HG02642 (cell line): ENCODE measurements around the gene SLC34A1.
"Not testable (repeated sequence)": the region's sequence is repeated elsewhere in the genome, so short reads cannot be mapped to it uniquely, and the experiment has no call there.

Source experiments
- ATAC-seq: cut with Tn5 transposase; IDR thresholded peaks from one replicate; pipeline ENCODE4 v1.9.1; 2021; ENCODE audit warnings: mild to moderate bottlenecking; ENCODE audit not compliant: unreplicated experiment, poor library complexity

Gene SLC34A1

GRCh38 chr5:177384134-177384533 lies at the start of gene SLC34A1:
SLC34A1 (plus strand) TSS chr5:177384434; CDS start chr5:177385742, 1,308 bp downstream.
- no peak for ATAC-seq

- ATAC-seq: no peak
These were observed 49.2 kb upstream of the SLC34A1 start for GRCh38 chr5:177334781-177335700.

- no peak for ATAC-seq
These were observed 48.6 kb upstream of the SLC34A1 start for GRCh38 chr5:177335701-177336065.

DNA sequence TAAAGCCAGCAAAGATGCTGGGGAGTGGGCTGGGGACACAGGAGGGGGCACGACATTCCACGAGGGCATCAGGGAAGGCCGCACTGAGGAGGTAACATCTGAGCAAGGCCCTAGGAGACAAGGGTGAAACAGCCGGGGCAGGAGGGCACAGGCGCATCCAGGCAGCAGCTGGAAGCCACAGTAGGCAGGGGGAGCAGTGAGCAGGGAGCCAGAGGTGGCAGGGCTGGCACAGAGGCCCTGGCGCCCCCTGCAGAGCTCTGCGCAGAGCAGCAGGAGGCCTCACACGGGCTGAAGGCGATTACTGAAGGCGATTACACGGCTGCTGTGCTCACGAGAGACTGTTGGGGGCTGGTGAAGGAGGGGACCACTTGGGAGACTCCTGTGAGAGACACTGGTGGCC lies 48.1 kb upstream of the SLC34A1 start:
- no peak for ATAC-seq

DNA sequence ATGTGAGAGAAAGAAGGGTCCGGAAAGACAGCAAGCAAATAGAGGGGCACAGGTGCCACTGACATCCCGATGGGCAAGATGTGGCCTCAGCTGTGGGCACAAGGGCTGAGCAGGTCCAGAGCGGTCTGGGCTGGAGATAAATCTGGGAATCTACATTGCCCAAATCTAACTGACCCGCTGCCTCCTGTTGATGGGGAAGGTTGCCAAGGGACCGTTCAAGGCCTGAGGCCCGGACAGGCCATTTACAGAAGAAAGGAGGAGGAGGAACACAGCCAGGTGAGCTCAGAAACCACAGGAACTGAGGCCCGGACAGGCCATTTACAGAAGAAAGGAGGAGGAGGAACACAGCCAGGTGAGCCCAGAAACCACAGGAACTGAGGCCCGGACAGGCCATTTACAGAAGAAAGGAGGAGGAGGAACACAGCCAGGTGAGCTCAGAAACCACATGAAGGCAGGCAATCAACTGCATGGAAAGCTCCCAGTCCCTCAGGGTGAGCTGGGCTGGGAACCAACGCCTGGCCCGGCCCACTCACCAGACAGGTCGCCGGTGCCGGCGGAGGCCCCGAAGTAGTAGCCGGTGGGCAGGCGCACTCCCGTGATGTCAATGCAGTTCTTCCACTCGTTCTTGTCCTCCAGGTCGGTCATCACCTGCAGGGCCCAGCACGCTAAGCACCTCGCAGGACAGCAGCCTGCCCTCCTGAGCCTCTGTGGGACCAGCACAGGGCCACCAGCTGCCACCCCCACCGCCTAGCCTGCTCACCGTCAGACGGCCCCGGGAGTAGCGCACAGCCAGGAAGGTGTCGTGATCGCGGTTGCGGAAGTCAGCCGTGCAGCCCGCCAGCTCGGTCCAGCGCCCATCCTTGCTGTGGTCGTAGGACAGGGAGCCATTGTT lies 47.4 kb upstream of the SLC34A1 start:
- ATAC-seq: no peak

DNA sequence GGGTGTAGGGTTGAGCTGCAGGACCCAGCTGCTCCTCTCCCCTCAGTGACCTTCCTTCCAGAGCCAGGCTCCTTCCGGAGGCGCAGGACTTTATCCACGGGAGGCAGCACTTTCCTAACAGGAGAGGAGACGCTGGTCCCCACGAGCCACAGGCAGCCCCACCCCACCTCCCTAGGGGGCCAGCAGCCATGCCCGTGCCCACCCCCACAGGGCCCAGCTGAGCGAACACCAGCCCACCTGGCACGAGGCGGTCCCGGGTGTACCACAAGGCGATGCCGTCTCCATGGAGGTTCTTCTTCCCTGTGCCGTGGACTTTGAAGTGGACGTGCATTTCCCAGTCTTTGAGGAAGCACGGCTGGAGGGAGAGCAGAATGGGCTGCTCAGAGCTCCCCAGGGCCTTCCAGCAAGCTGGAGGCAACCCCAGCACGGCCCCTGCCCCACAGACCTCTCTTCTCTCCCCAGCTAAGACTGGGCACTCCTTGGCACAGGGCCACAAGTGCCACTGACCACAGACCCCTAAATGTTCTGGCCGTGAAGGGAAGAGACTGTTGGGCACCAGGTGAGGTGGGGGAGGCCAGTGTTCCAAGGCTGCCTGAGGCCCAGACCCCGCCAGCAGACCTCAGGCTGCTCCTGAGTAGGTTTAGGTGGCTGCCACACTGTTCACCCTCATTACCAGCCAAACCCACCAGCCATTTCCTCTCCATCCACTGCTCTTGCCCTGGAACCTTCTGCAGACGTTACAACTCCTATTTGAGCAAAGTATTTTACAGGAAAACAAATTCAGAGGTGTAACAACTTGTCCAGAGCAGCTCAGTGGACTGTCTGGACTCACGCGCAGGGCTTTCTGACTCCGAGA lies 45.8 kb upstream of the SLC34A1 start:
- ATAC-seq: no peak

DNA sequence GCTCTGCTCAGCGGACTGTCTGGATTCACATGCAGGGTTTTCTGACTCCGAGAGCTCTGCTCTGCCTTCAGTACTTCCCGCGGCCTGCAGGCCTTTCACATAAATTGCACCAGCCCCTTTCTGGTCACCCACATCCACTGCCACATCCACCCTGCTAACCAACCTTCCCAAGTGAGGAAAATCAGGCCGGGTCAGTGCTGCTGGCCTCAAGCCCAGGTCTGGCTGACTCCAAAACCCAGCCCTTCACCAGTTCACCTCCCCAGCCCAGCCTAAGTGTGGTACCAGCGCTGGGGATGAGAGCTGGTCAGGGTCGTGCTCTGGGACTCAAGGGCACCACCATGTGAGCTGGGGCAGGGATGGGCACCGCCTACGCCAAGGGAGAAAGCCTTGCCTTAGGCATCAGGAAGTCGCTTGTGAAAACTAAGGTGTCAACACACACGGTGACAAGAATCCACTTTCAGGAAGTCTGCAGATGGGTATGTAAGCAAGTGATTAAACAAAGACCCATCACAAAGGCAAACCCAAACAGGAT lies 45.1 kb upstream of the SLC34A1 start:
- no peak for ATAC-seq

DNA sequence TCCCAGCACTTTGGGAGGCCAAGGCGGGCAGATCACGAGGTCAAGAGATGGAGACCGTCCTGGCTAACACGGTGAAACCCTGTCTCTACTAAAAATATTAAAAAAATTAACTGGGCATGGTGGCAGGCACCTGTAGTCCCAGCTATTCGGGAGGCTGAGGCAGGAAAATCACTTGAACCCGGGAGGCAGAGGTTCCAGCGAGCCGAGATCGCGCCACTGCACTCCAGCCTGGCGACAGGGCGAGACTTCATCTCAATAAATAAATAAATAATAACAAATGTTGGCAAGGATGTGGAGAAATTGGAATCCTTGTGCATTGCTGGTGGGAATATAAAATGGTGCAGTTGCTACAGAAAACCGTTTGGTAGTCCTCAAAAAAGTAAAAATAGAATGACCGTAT lies 41.2 kb upstream of the SLC34A1 start:
- ATAC-seq: not testable (repeated sequence)

GRCh38 chr5:177343777-177344176 lies 40.5 kb upstream of the SLC34A1 start:
- no peak for ATAC-seq

DNA sequence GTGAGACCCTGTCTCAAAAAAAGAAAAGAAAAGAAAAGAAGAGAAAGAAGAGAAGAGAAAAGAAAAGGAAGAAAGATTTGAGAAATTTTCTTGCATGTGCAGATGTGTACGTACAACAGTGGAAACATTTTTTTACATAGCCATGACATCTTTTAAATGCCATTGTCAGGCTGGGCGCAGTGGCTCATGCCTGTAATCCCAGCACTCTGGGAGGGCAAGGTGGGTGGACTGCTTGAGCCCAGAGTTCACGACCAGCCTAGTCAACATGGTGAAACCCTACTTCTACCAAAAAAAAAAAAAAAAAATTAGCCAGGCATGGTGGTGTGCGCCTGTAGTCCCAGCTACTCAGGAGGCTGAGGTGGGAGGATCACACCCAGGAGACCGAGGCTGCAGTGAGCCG lies 39.3 kb upstream of the SLC34A1 start:
- ATAC-seq: no peak

DNA sequence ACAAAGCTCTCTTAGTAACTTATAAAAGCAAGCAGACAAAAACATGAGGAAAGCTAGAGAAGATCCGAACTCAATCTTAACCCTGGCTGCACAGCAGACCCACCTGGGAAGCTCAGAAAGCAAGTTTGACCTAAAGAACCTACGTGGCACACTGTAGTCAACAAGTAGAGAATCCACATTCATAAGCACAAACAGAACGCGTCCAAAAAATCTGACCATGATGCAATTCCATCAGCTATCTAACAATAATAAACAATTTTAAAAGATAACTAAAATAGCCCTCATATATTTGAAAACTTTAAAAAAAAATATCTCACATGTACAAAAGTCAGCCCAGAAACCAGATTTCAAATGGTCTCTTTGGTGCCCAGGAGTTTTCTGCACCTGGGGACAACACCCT lies 37.4 kb upstream of the SLC34A1 start:
- no peak for ATAC-seq

- no peak for ATAC-seq
These were observed 36.5 kb upstream of the SLC34A1 start for GRCh38 chr5:177347699-177348098.

DNA sequence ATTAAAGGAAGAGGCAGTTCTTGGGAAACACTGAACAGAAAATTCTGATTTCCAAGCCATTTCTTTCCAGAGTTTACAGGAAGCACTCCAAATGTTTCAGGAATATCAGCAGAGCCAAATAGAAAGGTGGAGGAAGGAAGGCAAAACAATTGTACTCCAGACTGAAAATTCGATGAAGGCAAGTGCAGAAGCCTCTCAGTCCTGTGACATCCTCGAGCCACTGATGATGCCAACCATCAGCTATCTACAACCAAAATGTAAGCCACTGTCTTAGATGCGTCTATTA lies 34.9 kb upstream of the SLC34A1 start:
- ATAC-seq: no peak

- ATAC-seq: no peak
These were observed 34.5 kb upstream of the SLC34A1 start for GRCh38 chr5:177349762-177350161.

DNA sequence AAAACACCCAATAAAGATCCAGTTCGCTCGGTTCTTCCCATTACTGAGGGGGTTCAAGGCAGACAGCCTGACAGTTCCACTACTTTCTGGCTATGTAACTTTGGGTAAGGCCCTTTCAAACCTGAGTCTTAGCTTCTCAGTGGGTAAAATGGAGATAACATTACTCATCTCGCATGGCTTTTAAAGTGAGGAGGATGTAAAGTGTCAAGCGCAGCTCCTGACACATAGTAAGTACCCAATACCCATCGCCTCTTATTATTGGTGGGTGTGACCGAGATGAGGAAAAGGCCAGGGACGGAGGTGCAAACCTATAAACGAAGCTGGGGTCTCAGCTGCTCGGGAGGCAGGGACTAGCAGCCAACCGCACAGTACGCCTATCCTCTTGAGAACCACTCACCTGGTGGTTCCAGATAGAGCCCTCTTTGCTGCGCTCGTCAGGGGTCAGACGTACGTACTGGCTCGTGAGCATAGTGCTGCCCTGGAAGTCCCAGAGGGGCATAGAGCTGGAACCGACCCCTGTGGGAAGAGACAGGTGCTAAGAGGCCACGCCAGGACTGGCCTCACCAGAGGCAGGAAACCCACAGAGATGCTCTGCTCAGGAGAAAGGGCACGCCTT lies 33.4 kb upstream of the SLC34A1 start:
- no peak for ATAC-seq

GRCh38 chr5:177351392-177352329 lies 32.6 kb upstream of the SLC34A1 start, which contains the start of gene LMAN2:
LMAN2 (minus strand) TSS chr5:177351668; CDS start chr5:177351647, 21 bp downstream.
- ATAC-seq: peak; percentile 93

DNA sequence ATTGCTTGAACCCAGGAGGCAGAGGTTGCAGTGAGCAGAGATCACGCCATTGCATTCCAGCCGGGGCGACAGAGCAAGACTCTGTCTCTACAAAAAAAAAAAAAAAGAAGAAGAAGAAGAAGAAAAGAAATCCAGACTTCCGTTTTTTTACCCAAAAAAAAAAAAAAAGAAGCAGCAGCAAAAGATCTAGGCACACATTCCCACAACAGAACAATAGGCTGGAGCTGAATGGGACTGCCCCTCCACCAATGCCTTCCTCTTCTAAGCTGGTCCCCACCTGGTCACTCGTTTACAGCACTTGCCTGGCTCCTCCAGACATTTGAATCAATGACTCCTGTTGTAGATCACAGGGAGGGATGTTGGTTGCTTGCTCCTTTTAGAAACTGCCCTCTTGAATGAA lies 31.1 kb upstream of the SLC34A1 start:
- no peak for ATAC-seq

DNA sequence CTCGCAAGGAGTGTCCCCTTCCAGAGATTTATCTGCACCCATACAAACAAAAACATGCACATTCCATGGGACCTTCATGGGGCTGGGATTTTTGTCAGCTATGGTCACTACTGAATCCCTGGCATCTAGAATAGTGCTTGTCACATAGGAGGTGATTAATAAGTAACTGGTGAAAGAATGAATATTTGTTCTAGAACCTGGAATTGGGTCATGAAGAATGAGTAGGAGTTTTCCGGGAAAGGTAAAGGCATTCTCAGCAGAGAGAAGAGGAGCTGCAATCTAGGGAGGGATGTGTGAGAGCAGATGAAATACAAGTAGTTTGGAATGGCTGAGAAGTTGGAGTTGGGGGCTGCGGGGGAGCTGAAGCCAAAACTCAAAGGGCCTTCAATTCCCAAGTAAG lies 30.0 kb upstream of the SLC34A1 start:
- no peak for ATAC-seq

GRCh38 chr5:177354711-177355110 lies 29.5 kb upstream of the SLC34A1 start:
- no peak for ATAC-seq
